Right ventricle myocardium superior (tissue), 1 donor: ENCODE data around the gene SCAF11. TPM values are rescaled to one million over a fixed set of nuclear protein-coding genes. Genes with fewer than 3 reads are reported as not detected.
"Not testable (repeated sequence)": the region's sequence is repeated elsewhere in the genome, so short reads cannot be mapped to it uniquely, and the experiment has no call there.

Experiments used
- ATAC-seq: fragments of 200-7000 bp; cut with Tn5 transposase; one replicate; pipeline ENCODE4 v1.9.1; 2020; ENCODE audit warnings: mild to moderate bottlenecking; ENCODE audit not compliant: poor library complexity
- DNase-seq: peaks from one replicate; pipeline ENCODE4 v3.0.0-alpha.2; 2020
- intact Hi-C: fragments of 100-400 bp; cut with DNase I; formaldehyde crosslinking; loops from one replicate; pipeline ENCODE4 v1.11.2; 2022
- long read RNA-seq: library from polyadenylated mRNA; unstranded; transcript quantifications from one replicate; pipeline ENCODE4 v2.0.0, GENCODE V29; 2021
- total RNA-seq: library from RNA; stranded (reverse); fragmentation: NEBNext Ultra II Directional; extraction: Animal tissue kit (Norgen Biotek cat#: 25700); gene quantifications from one replicate; pipeline ENCODE4 v1.2.1, GENCODE V29; 2021
- donor health status: DM: no; HTN: yes; CAD: no; lungs with severe emphysema.

Gene SCAF11, protein sequence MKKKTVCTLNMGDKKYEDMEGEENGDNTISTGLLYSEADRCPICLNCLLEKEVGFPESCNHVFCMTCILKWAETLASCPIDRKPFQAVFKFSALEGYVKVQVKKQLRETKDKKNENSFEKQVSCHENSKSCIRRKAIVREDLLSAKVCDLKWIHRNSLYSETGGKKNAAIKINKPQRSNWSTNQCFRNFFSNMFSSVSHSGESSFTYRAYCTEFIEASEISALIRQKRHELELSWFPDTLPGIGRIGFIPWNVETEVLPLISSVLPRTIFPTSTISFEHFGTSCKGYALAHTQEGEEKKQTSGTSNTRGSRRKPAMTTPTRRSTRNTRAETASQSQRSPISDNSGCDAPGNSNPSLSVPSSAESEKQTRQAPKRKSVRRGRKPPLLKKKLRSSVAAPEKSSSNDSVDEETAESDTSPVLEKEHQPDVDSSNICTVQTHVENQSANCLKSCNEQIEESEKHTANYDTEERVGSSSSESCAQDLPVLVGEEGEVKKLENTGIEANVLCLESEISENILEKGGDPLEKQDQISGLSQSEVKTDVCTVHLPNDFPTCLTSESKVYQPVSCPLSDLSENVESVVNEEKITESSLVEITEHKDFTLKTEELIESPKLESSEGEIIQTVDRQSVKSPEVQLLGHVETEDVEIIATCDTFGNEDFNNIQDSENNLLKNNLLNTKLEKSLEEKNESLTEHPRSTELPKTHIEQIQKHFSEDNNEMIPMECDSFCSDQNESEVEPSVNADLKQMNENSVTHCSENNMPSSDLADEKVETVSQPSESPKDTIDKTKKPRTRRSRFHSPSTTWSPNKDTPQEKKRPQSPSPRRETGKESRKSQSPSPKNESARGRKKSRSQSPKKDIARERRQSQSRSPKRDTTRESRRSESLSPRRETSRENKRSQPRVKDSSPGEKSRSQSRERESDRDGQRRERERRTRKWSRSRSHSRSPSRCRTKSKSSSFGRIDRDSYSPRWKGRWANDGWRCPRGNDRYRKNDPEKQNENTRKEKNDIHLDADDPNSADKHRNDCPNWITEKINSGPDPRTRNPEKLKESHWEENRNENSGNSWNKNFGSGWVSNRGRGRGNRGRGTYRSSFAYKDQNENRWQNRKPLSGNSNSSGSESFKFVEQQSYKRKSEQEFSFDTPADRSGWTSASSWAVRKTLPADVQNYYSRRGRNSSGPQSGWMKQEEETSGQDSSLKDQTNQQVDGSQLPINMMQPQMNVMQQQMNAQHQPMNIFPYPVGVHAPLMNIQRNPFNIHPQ (N-terminal part only)
- total RNA-seq, result 75.3 TPM
- long read RNA-seq, full-length matches to known transcripts, result 10 of 16 reads
- long read RNA-seq, partial matches to known transcripts, result 3 of 16 reads
- long read RNA-seq, other reads (novel, unspliced or antisense), result 3 of 16 reads

DNA sequence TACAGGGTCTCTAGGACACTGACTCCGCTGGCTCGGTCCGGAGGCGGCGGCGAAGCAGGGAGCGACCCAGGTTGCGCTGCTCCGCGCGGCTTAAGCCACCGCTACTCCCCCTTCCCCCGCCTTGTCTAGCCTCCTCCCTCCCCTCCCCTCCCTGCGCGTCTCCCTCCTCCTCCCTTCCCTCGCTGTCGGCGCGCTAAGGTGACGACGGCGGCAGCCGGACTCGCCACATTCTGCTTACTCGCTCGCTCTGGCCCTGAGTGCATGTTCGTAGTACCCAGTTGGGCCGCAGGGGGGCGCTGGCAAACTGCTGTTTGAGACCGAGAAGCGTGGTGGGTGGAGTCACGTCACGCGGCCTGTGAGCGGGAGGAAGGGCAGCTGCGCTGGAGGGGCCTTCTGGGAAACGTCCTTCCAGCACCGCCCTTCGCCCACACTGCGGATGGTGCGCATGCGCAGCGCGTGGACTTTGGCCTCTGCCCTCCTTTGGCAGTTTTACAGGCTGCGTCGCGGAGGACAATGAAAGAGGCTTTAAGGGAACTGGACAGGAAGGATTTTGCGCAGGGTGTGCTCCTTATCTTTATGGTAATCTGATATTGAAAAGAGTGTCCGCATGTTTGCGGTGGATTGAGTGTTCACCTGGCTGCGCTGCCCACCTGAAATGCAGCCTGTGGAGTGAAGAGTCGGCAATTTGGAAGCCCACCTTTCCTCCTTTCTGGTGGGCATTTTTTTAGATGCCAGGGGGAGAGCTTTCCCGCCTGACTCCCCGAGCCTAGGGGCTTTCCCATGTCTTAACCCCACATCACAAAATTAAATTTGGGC, at the start of gene SCAF11:
SCAF11 (minus strand) TSS at position 107 of the 816 bp plus-strand sequence. CDS start 26,407 bp downstream, outside the sequence.
- peak; percentile 100 for DNase-seq
- intact Hi-C loops, result no loop called here
- ATAC-seq, result peak; percentile 93

DNA sequence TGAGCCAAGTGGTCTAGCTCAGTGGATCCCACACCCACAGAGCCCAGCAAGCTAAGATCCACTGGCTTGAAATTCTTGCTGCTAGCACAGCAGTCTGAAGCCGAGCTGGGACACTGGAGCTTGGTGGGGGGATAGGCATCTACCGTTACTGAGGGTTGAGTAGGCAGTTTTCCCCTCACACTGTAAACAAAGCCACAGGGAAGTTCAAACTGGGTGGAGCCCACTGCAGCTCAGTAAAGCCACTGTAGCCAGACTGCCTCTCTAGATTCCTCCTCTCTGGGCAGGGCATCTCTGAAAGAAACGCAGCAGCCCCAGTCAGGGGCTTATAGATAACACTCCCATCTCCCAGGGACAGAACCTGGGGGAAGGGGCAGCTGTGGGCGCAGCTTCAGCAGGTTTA, 46.7 kb upstream of the SCAF11 start:
- ATAC-seq, DNase-seq, intact Hi-C loops: not testable (repeated sequence)

DNA sequence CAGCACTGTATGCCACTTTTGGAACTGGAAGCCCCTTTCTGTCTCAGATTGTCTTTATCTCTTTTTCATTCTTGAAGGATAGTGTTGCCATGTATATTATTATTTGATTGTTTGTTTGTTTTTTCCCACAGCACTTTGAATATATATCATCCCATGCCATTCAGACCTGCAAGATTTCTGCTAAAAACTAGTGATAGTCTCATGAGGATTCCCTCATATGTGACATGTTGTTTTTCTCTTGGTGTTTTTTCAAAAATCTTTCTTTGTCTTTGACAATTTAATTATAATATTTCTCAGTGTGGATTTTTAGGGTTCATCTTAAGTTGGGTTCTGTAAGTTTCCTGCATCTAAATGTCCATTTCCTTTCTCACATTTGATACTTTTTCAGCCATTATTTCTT, 36.8 kb upstream of the SCAF11 start:
- DNase-seq (no peak), ATAC-seq (no peak)
- intact Hi-C loops, result no loop called here

DNA sequence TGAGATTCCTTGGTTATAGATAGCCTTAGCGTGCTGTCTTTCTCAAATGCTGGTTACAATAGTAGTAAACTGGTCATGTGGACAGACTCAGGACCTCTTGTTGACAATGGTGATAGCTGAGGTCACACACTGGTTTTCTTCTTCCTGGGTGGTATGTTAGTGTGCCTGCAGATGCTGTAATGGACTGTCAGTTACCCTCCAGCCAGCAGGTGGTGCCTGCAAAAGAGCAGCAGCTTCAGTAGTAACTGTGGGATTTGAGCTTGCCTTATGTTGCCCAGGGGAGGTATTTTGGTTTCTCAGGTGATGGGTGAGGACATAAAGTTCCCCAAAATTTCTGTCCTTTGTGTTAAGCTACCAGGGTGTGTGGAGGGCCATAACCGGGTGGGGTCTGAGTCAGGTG, 33.7 kb upstream of the SCAF11 start:
- intact Hi-C loops, result no loop called here
- no peak for DNase-seq
- no peak for ATAC-seq

- DNase-seq (no peak), ATAC-seq (no peak)
- intact Hi-C loops, result no loop called here
These were observed 30.4 kb upstream of the SCAF11 start for GRCh38 chr12:46020768-46021167.

- ATAC-seq, intact Hi-C loops, DNase-seq: not testable (repeated sequence)
These were observed 28.3 kb upstream of the SCAF11 start for GRCh38 chr12:46018712-46019111.

GRCh38 chr12:46017866-46018375, 27.5 kb upstream of the SCAF11 start:
- ATAC-seq, DNase-seq, intact Hi-C loops: not testable (repeated sequence)

- DNase-seq (no peak), ATAC-seq (no peak)
- intact Hi-C loops, result no loop called here
These were observed 15.4 kb upstream of the SCAF11 start for GRCh38 chr12:46005823-46006222.

DNA sequence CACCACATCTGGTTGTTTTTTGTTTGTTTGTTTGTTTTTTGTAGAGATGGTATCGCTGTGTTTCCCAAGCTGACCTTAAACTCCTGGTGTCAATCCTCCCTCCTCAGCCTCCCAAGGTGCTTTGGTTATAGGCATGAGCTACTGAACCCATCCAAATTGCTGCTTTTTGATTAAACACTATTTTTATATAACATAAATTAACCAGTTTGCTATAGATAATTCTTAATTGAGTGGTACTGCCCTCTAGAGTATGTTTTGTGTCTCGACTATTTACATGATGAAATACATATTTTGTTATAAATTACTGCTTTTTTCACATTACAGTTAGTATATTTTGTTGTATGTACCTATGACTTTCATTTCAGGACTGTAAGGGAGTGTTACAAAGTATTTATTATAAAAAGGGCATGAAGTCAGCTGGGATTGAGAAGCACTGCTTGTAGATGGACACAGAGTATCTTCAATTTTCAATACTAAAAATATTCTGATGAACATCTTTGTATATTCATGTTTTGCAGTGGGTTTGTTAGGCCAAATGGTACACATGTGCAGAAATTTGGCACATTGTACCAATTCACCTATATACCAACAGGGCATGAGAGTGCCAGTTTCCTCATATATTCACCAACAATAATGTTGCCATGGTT, 14.9 kb upstream of the SCAF11 start:
- intact Hi-C loops, result no loop called here
- no peak for DNase-seq
- ATAC-seq, result no peak

DNA sequence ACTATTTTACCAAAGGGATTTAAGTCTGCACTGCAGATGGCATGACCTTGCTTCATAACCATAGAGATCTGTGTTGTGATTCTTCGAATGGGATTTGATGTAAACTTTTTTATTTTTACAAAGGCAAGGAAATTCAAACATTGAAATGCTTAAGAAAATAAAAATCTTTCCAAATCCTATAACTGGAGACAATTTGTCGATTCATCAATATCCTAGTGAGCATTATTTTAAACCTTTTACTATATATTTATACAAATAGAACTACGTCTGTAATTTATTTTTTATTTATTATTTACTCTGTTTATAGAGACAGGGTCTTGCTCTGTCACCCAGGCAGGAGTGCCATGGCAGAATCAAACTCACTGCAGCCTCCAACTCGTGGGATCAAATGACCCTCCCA, 14.3 kb upstream of the SCAF11 start:
- DNase-seq (no peak), ATAC-seq (no peak)
- intact Hi-C loops, result no loop called here

- DNase-seq, intact Hi-C loops, ATAC-seq: not testable (repeated sequence)
These were observed 9.7 kb upstream of the SCAF11 start for GRCh38 chr12:46000076-46000475.

- ATAC-seq (no peak), DNase-seq (no peak)
- intact Hi-C loops, result no loop called here
These were observed 4.4 kb upstream of the SCAF11 start for GRCh38 chr12:45994736-45995135.

- intact Hi-C loops, result no loop called here
- ATAC-seq, result peak; percentile 57
- DNase-seq, result peak; percentile 88
These were observed 1.2 kb upstream of the SCAF11 start for GRCh38 chr12:45991284-45992249.

GRCh38 chr12:45989721-45990467, 480 bp downstream of the SCAF11 start:
- intact Hi-C loops, result no loop called here
- peak; percentile 84 for DNase-seq
- peak; percentile 46 for ATAC-seq

DNA sequence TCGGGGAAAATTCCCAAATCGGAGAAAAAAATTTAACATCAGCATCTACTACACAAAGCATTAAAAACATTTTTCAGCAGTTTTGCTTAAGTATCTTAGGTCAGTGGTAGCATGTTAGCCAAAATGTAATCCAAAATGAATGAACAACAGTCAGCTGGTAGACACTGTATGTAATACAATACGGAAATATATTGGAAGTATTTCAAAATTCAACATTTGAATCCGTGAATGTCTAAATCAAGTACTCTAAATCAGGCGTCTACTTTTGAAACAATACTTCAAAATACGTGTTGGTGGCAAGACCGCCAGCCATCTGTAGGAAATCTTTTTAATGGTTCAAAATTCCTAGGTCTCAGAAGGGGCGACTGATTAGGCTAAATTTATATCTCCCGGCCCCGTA, 1.1 kb downstream of the SCAF11 start:
- intact Hi-C loops, result no loop called here
- DNase-seq, result no peak
- ATAC-seq, result no peak
